ENCODE results near the gene TXNRD2. TPM values are rescaled to one million over a fixed set of nuclear protein-coding genes. Genes with fewer than 3 reads are reported as not detected.
"Not testable (repeated sequence)": the region's sequence is repeated elsewhere in the genome, so short reads cannot be mapped to it uniquely, and the experiment has no call there.

Gene TXNRD2
- total RNA-seq, 1 donor from 2014 or later, result 46.0 TPM

GRCh38 chr22:19885841-19886592 is 55.6 kb downstream of the TXNRD2 start:
- no peak for DNase-seq (ENCODE audit: low spot score in 2 of 2)
- intact Hi-C loops (cut with DNase I), result loop anchor here (5.0 kb wide), 1 partner anchor 134 kb away; no protein-coding TSS in a partner anchor
- Histone ChIP-seq H3K4me3 (no peak overlapping the region), H3K9me3 (no peaks in the 10 kb centered on the region), H3K27me3 (no peaks in the 10 kb centered on the region), H3K27ac (no peak overlapping the region), H3K36me3 (peaks cover 4 to 11% of the 10 kb centered on the region in 2 donors), H3K4me1 (peaks cover 4 to 9% of the 10 kb centered on the region in 2 donors)
- TF ChIP-seq CTCF (IDR thresholded peaks at IDR 0.05), result no peak

DNA sequence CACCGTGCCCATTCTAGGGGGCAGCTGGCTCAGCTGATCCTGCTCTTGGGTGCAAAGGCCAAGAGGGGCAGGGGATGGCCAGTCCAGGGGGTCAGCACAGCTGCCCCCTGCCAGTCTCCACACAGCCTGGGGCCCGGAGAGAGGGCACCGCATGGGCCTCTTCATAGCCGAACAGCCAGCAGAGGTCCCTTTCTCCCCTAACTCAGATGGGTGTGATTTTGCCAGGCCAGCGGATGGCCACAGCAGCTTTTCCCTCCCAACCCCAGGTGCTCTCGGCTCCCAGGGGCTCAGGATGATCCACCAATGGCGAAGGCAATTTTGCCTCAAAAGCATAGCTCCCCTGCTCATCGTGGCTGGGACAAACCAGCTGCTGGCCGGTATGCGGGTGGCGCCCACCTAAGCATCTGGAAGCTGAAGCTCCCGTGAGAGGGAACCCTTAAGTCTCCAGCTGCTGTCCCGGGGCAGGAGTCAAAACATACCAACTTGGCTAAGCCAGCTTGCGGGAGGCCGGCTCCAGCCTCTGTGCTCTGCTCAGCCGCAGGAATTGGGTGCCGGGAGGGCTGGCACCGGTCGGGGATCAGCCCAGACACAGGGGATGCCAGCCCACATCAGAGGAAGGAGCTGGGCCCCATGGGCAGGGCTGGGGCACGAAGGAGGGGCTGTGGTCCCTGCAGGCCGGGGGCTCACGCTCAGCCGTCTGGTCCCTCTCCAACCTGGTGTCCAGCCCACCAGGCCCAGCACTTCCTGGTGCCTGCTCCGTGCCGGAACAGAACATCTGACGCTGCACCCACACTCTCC is 56.5 kb downstream of the TXNRD2 start:
- no peak overlapping the region for H3K27ac ChIP-seq
- H3K9me3 ChIP-seq, result no peaks in the 10 kb centered on the region
- H3K4me3 ChIP-seq, result no peak overlapping the region
- no peaks in the 10 kb centered on the region for H3K27me3 ChIP-seq
- intact Hi-C loops (cut with DNase I), result loop anchor here (5.0 kb wide), 1 partner anchor 133 kb away; no protein-coding TSS in a partner anchor
- no peak for TF ChIP-seq CTCF (IDR thresholded peaks at IDR 0.05)
- H3K4me1 ChIP-seq, result peaks cover 4 to 12% of the 10 kb centered on the region in 2 donors
- H3K36me3 ChIP-seq, result peaks cover 4 to 11% of the 10 kb centered on the region in 2 donors
- DNase-seq (ENCODE audit: low spot score in 2 of 2), result no peak

GRCh38 chr22:19884161-19884953 is 57.3 kb downstream of the TXNRD2 start:
- Histone ChIP-seq H3K9me3 (no peaks in the 10 kb centered on the region), H3K4me3 (no peak overlapping the region), H3K27me3 (no peaks in the 10 kb centered on the region), H3K4me1 (peaks cover 4 to 12% of the 10 kb centered on the region in 2 donors), H3K27ac (no peak overlapping the region), H3K36me3 (peaks cover 4 to 15% of the 10 kb centered on the region in 2 donors)
- intact Hi-C loops (cut with DNase I), result no loop called here
- no peak for TF ChIP-seq CTCF (IDR thresholded peaks at IDR 0.05)
- peak in 1 of 2 donors; percentile 60 for DNase-seq (ENCODE audit: low spot score in 2 of 2)

DNA sequence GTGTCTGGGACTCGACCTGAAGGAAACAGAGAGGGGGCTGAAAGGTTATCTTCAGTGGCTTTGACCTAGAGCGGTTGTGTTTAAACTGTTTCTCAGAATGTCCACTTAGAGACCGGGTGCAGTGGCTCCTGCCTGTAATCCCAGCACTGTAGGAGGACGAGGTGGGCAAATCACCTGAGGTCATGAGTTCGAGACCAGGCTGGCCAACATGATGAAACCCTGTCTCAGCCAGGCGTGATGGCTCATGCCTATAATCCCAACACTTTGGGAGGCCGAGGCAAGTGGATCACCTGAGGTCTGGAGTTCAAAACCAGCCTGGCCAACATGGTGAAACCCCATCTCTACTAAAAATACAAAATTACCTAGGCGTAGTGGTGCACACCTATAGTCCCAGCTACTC is 58.2 kb downstream of the TXNRD2 start:
- peaks cover 4 to 12% of the 10 kb centered on the region in 2 donors for H3K36me3 ChIP-seq
- H3K27me3 ChIP-seq; H3K9me3 ChIP-seq; H3K4me3 ChIP-seq; intact Hi-C loops (cut with DNase I); H3K27ac ChIP-seq: not testable (repeated sequence)
- H3K4me1 ChIP-seq, result peaks cover 4 to 12% of the 10 kb centered on the region in 2 donors
- DNase-seq (ENCODE audit: low spot score in 2 of 2), result peak in 1 of 2 donors; percentile 44

- Histone ChIP-seq H3K9me3 (no peaks in the 10 kb centered on the region), H3K4me1 (peaks cover 4 to 12% of the 10 kb centered on the region in 2 donors), H3K4me3 (no peak overlapping the region), H3K36me3 (peaks cover 10 to 19% of the 10 kb centered on the region in 2 donors), H3K27me3 (no peaks in the 10 kb centered on the region), H3K27ac (no peak overlapping the region)
- intact Hi-C loops (cut with DNase I), result no loop called here
- TF ChIP-seq CTCF (IDR thresholded peaks at IDR 0.05), result no peak
- peak in 1 of 2 donors; percentile 59 for DNase-seq (ENCODE audit: low spot score in 2 of 2)
Observed at GRCh38 chr22:19882446-19883381, 58.9 kb downstream of the TXNRD2 start.

Data from ascending aorta (tissue), 2 donors.